H9 (cell line): ENCODE data around the gene DENND5A. TPM values are rescaled to one million over a fixed set of nuclear protein-coding genes. Genes with fewer than 3 reads are reported as not detected.

ENCODE experiments used
- DNase-seq: peaks from one replicate; pipeline ENCODE4 v3.0.0-alpha.2; 2017
- H2AFZ ChIP-seq: one replicate; pipeline ENCODE4 v1.6.1; 2013; ENCODE audit warnings: mild to moderate bottlenecking, low read length, control low read depth, moderate library complexity
- H2AK5ac ChIP-seq: 2 replicates; pipeline ENCODE4 v1.6.1; 2013; ENCODE audit warnings: low read length, control low read depth, mixed read lengths; ENCODE audit not compliant: insufficient read length
- H2BK120ac ChIP-seq: one replicate; pipeline ENCODE4 v1.6.1; 2013; ENCODE audit warnings: low read depth, mild to moderate bottlenecking, low read length, control low read depth, inconsistent platforms; ENCODE audit not compliant: poor library complexity, severe bottlenecking
- H2BK12ac ChIP-seq: 2 replicates; pipeline ENCODE4 v1.6.1; 2013; ENCODE audit warnings: low read length, control low read depth, mixed read lengths, low read depth; ENCODE audit not compliant: insufficient read length
- H2BK15ac ChIP-seq: 2 replicates; pipeline ENCODE4 v1.6.1; 2013; ENCODE audit warnings: low read depth, low read length, control low read depth
- H2BK20ac ChIP-seq: one replicate; pipeline ENCODE4 v1.6.1; 2013; ENCODE audit warnings: low read depth, mild to moderate bottlenecking, low read length, control low read depth, inconsistent platforms; ENCODE audit not compliant: poor library complexity, severe bottlenecking
- H2BK5ac ChIP-seq: 2 replicates; pipeline ENCODE4 v1.6.1; 2013; ENCODE audit warnings: low read length, control low read depth, mixed read lengths; ENCODE audit not compliant: insufficient read length
- H3K14ac ChIP-seq: 2 replicates; pipeline ENCODE4 v1.6.1; 2013; ENCODE audit warnings: low read length, control low read depth; ENCODE audit not compliant: insufficient read depth
- H3K18ac ChIP-seq: 2 replicates; pipeline ENCODE4 v1.6.1; 2013; ENCODE audit warnings: low read depth, mild to moderate bottlenecking, mixed read lengths, low read length, control low read depth; ENCODE audit not compliant: insufficient read length
- H3K23ac ChIP-seq: 2 replicates; pipeline ENCODE4 v1.6.1; 2013; ENCODE audit warnings: low read length, control low read depth, mixed read lengths, low read depth; ENCODE audit not compliant: insufficient read length
- H3K23me2 ChIP-seq: 2 replicates; pipeline ENCODE4 v1.6.1; 2013; ENCODE audit warnings: low read depth, mild to moderate bottlenecking, mixed read lengths, low read length, control low read depth; ENCODE audit not compliant: insufficient read length, poor library complexity, severe bottlenecking
- H3K27ac ChIP-seq: 2 replicates; pipeline ENCODE4 v1.5.1; 2013; ENCODE audit warnings: low read length, control low read depth, mixed read lengths, low read depth; ENCODE audit not compliant: insufficient read length
- H3K27me3 ChIP-seq: 2 replicates; pipeline ENCODE4 v1.6.1; 2013; ENCODE audit warnings: low read length, control low read depth, inconsistent platforms; ENCODE audit not compliant: insufficient read depth
- H3K4ac ChIP-seq: 2 replicates; pipeline ENCODE4 v1.6.1; 2013; ENCODE audit warnings: low read depth, mild to moderate bottlenecking, control low read depth, inconsistent platforms, low read length, moderate library complexity
- H3K4me1 ChIP-seq: 2 replicates; pipeline ENCODE4 v1.6.1; 2013; ENCODE audit warnings: low read length, control low read depth, inconsistent platforms; ENCODE audit not compliant: insufficient read depth
- H3K4me2 ChIP-seq: 2 replicates; pipeline ENCODE4 v1.6.1; 2013; ENCODE audit warnings: low read length, control low read depth, mixed read lengths; ENCODE audit not compliant: insufficient read length, insufficient read depth
- H3K56ac ChIP-seq: 2 replicates; pipeline ENCODE4 v1.6.1; 2013; ENCODE audit warnings: low read depth, mild to moderate bottlenecking, mixed read lengths, low read length, control low read depth; ENCODE audit not compliant: insufficient read length
- H3K79me1 ChIP-seq: 2 replicates; pipeline ENCODE4 v1.6.1; 2013; ENCODE audit warnings: low read depth, mild to moderate bottlenecking, moderate library complexity, low read length, control low read depth, inconsistent platforms; ENCODE audit not compliant: insufficient read depth, poor library complexity, severe bottlenecking
- H3K79me2 ChIP-seq: 2 replicates; pipeline ENCODE4 v1.6.1; 2013; ENCODE audit warnings: low read length, control low read depth, inconsistent platforms; ENCODE audit not compliant: insufficient read depth
- H3K9ac ChIP-seq: 2 replicates; pipeline ENCODE4 v1.6.1; 2013; ENCODE audit warnings: low read length, control low read depth, mixed read lengths; ENCODE audit not compliant: insufficient read length; ENCODE audit errors: extremely low read depth
- H3K9me3 ChIP-seq: one replicate; pipeline ENCODE4 v1.6.1; 2013; ENCODE audit warnings: low read depth, low read length, inconsistent platforms; ENCODE audit not compliant: control insufficient read depth
- H3T11ph ChIP-seq: one replicate; pipeline ENCODE4 v1.6.1; 2013; ENCODE audit warnings: mild to moderate bottlenecking, low read length, control low read depth, inconsistent platforms
- H4K20me1 ChIP-seq: one replicate; pipeline ENCODE4 v1.6.1; 2013; ENCODE audit not compliant: control insufficient read depth, insufficient read length, insufficient read depth
- H4K5ac ChIP-seq: 2 replicates; pipeline ENCODE4 v1.6.1; 2013; ENCODE audit warnings: low read depth, mild to moderate bottlenecking, mixed read lengths, low read length, control low read depth; ENCODE audit not compliant: insufficient read length
- H4K8ac ChIP-seq: replicated peaks from 2 replicates; pipeline ENCODE4 v1.6.1; 2013; ENCODE audit warnings: low read length, control low read depth, mixed read lengths, low read depth; ENCODE audit not compliant: insufficient read length
- H4K91ac ChIP-seq: 2 replicates; pipeline ENCODE4 v1.6.1; 2013; ENCODE audit warnings: low read depth, mild to moderate bottlenecking, moderate library complexity, mixed read lengths, low read length, control low read depth; ENCODE audit not compliant: insufficient read length
- H3K27ac Mint-ChIP-seq, 3 experiments: 2 replicates in 2 of 3; 3 replicates in 1 of 3; pipeline ENCODE4 v1.8.0; 2020 to 2021; ENCODE audit warnings: mixed read lengths in 3 of 3, mild to moderate bottlenecking in 1 of 3, moderate library complexity in 1 of 3
- H3K27me3 Mint-ChIP-seq: 2 replicates; pipeline ENCODE4 v1.8.0; 2021; ENCODE audit warnings: low read depth, mild to moderate bottlenecking, moderate library complexity, mixed read lengths
- H3K36me3 Mint-ChIP-seq, 3 experiments: 2 replicates in 2 of 3; 3 replicates in 1 of 3; pipeline ENCODE4 v1.8.0; 2020 to 2021; ENCODE audit warnings: low read depth in 3 of 3, mixed read lengths in 3 of 3; ENCODE audit not compliant: insufficient read depth in 1 of 3
- H3K4me1 Mint-ChIP-seq, 2 experiments: 2 replicates each; pipeline ENCODE4 v1.8.0; 2020; ENCODE audit warnings: mixed read lengths in 2 of 2
- H3K4me3 Mint-ChIP-seq, 2 experiments: 2 replicates in 1 of 2; 3 replicates in 1 of 2; pipeline ENCODE4 v1.8.0; 2020 to 2021; ENCODE audit warnings: mild to moderate bottlenecking in 2 of 2, mixed read lengths in 2 of 2, moderate library complexity in 1 of 2
- H3K9me3 Mint-ChIP-seq, 2 experiments: 2 replicates in 1 of 2; 3 replicates in 1 of 2; pipeline ENCODE4 v1.8.0; 2020; ENCODE audit warnings: mild to moderate bottlenecking in 2 of 2, mixed read lengths in 2 of 2, moderate library complexity in 1 of 2
- WGBS: extraction: QIAGEN DNeasy Blood & Tissue Kit; methylation state at CpG from one replicate; pipeline ENCODE4 v1.1.7; 2013; ENCODE audit warnings: missing lambda C conversion rate, low lambda C conversion rate, mixed read lengths; ENCODE audit not compliant: insufficient read length; ENCODE audit errors: extremely low coverage; 5-methylcytosine and 5-hydroxymethylcytosine counted together
- total RNA-seq: library from RNA; stranded (reverse); gene quantifications from 2 replicates; pipeline ENCODE4 v1.2.1, GENCODE V29; 2021
- TF ChIP-seq, protein P1 (sequence below): fragments of 200-600 bp; sonication (generic); conservative IDR thresholded peaks from 3 replicates; pipeline ENCODE4 v1.8.0; 2021; ENCODE audit warnings: antibody characterized with exemption, mild to moderate bottlenecking

DENND5A gene
- total RNA-seq, 1 experiment from 2014 or later: 59.6 TPM

DNA sequence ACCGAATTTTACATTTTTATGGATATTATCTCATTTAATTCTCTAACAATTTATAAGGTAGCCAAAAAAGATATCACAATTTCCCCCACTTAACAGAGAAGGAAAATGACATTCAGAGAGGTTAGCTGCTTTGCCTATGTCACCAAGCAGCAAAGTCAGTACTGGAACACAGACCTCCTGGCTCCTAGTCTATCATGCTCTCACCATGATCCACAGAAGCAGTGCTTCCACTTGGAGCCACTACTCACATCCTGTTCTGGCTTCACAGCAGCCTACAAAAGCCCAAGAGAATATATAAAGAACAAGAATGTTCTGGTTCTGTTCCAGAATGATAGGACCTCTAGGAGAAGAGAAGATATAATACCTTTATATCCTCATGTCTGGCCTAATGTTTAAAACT, 114.2 kb downstream of the DENND5A start:
- Histone ChIP-seq H3K4me2 (no peak overlapping the region), H3K18ac (no peak overlapping the region), H2BK12ac (no peak overlapping the region), H3K79me2 (no peaks in the 10 kb centered on the region), H3K56ac (no peak overlapping the region), H3K23me2 (no peaks in the 10 kb centered on the region), H2BK5ac (no peak overlapping the region), H3K14ac (no peak overlapping the region), H2BK120ac (no peak overlapping the region), H2AFZ (no peak overlapping the region), H4K91ac (no peak overlapping the region), H4K5ac (no peak overlapping the region), H4K8ac (no peak overlapping the region), H3K27ac (no peak overlapping the region), H3K4ac (no peak overlapping the region), H3K4me1 (no peaks in the 10 kb centered on the region), H4K20me1 (no peaks in the 10 kb centered on the region), H2BK20ac (no peak overlapping the region), H2BK15ac (no peak overlapping the region), H3K9me3 (no peaks in the 10 kb centered on the region), H3K23ac (no peak overlapping the region), H3K27me3 (no peaks in the 10 kb centered on the region), H3K9ac (no peak overlapping the region), H3T11ph (no peak overlapping the region), H3K79me1 (no peaks in the 10 kb centered on the region), H2AK5ac (no peak overlapping the region)
- no peaks in the 10 kb centered on the region for H3K9me3 Mint-ChIP-seq
- TF ChIP-seq, protein P1, sequence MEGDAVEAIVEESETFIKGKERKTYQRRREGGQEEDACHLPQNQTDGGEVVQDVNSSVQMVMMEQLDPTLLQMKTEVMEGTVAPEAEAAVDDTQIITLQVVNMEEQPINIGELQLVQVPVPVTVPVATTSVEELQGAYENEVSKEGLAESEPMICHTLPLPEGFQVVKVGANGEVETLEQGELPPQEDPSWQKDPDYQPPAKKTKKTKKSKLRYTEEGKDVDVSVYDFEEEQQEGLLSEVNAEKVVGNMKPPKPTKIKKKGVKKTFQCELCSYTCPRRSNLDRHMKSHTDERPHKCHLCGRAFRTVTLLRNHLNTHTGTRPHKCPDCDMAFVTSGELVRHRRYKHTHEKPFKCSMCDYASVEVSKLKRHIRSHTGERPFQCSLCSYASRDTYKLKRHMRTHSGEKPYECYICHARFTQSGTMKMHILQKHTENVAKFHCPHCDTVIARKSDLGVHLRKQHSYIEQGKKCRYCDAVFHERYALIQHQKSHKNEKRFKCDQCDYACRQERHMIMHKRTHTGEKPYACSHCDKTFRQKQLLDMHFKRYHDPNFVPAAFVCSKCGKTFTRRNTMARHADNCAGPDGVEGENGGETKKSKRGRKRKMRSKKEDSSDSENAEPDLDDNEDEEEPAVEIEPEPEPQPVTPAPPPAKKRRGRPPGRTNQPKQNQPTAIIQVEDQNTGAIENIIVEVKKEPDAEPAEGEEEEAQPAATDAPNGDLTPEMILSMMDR: no peak
- H3K4me1 Mint-ChIP-seq: peaks cover 0 to 5% of the 10 kb centered on the region in 2 experiments; a peak in 1 of 4 replicates
- H3K36me3 Mint-ChIP-seq: peaks cover 10 to 58% (median 44%) of the 10 kb centered on the region in 3 experiments; a peak in 6 of 7 replicates
- no CpG with 5 or more reads among the region's 1 CpG for WGBS
- no peak overlapping the region for H3K27ac Mint-ChIP-seq
- H3K4me3 Mint-ChIP-seq: no peak overlapping the region
- DNase-seq: no peak
- H3K27me3 Mint-ChIP-seq: no peaks in the 10 kb centered on the region
